ENCODE measurements around the gene MED27.

The MED27 gene

GRCh38 chr9:131826053-131826452 lies 253.6 kb downstream of the MED27 start:
- Histone ChIP-seq H3K9me3 (ENCODE audit: control insufficient read depth, insufficient read depth, low read length) (no peaks in the 10 kb centered on the region), H3K4me1 (ENCODE audit: control insufficient read depth, insufficient read depth, low read length) (0 out of 2 replicates have a peak, but pooled peaks cover 1% of the 10 kb centered on the region), H3K4me3 (ENCODE audit: low read length) (no peak overlapping the region), H3K36me3 (ENCODE audit: control insufficient read depth, insufficient read depth, low read length) (no peaks in the 10 kb centered on the region), H3K27me3 (ENCODE audit: control insufficient read depth, insufficient read depth, low read length) (no peaks in the 10 kb centered on the region), H3K27ac (ENCODE audit: low read length) (no peak overlapping the region)
- WGBS (ENCODE audit: insufficient coverage, insufficient read length) = no CpG with 5 or more reads among the region's 2 CpGs
- no peak for DNase-seq (ENCODE audit: low read depth, low spot score)

GRCh38 chr9:131824953-131825495 lies 254.6 kb downstream of the MED27 start:
- no peak overlapping the region for H3K27ac ChIP-seq (ENCODE audit: low read length)
- WGBS (ENCODE audit: insufficient coverage, insufficient read length) = no CpG with 5 or more reads among the region's 15 CpGs
- H3K27me3 ChIP-seq (ENCODE audit: control insufficient read depth, insufficient read depth, low read length) = no peaks in the 10 kb centered on the region
- no peaks in the 10 kb centered on the region for H3K9me3 ChIP-seq (ENCODE audit: control insufficient read depth, insufficient read depth, low read length)
- H3K4me3 ChIP-seq (ENCODE audit: low read length) = no peak overlapping the region
- H3K4me1 ChIP-seq (ENCODE audit: control insufficient read depth, insufficient read depth, low read length) = 0 out of 2 replicates have a peak, but pooled peaks cover 1% of the 10 kb centered on the region
- no peak for DNase-seq (ENCODE audit: low read depth, low spot score)
- H3K36me3 ChIP-seq (ENCODE audit: control insufficient read depth, insufficient read depth, low read length) = no peaks in the 10 kb centered on the region

- Histone ChIP-seq H3K27me3 (ENCODE audit: control insufficient read depth, insufficient read depth, low read length) (no peaks in the 10 kb centered on the region), H3K9me3 (ENCODE audit: control insufficient read depth, insufficient read depth, low read length) (no peaks in the 10 kb centered on the region)
Measured at GRCh38 chr9:131824155-131824594, 255.5 kb downstream of the MED27 start.

GRCh38 chr9:131823701-131824146 lies 255.9 kb downstream of the MED27 start:
- Histone ChIP-seq H3K27me3 (ENCODE audit: control insufficient read depth, insufficient read depth, low read length) (no peaks in the 10 kb centered on the region), H3K27ac (ENCODE audit: low read length) (no peak overlapping the region), H3K9me3 (ENCODE audit: control insufficient read depth, insufficient read depth, low read length) (no peaks in the 10 kb centered on the region), H3K4me3 (ENCODE audit: low read length) (no peak overlapping the region), H3K4me1 (ENCODE audit: control insufficient read depth, insufficient read depth, low read length) (0 out of 2 replicates have a peak, but pooled peaks cover 1% of the 10 kb centered on the region), H3K36me3 (ENCODE audit: control insufficient read depth, insufficient read depth, low read length) (no peaks in the 10 kb centered on the region)
- no peak for DNase-seq (ENCODE audit: low read depth, low spot score)
- WGBS (ENCODE audit: insufficient coverage, insufficient read length) = no CpG with 5 or more reads among the region's 35 CpGs

More at GRCh38 chr9:131824155-131824594, 255.5 kb downstream of the MED27 start:
- no peak overlapping the region for H3K27ac ChIP-seq (ENCODE audit: low read length)
- H3K36me3 ChIP-seq (ENCODE audit: control insufficient read depth, insufficient read depth, low read length) = no peaks in the 10 kb centered on the region
- WGBS (ENCODE audit: insufficient coverage, insufficient read length) = no CpG with 5 or more reads among the region's 20 CpGs
- H3K4me3 ChIP-seq (ENCODE audit: low read length) = no peak overlapping the region
- DNase-seq (ENCODE audit: low read depth, low spot score) = no peak
- 0 out of 2 replicates have a peak, but pooled peaks cover 1% of the 10 kb centered on the region for H3K4me1 ChIP-seq (ENCODE audit: control insufficient read depth, insufficient read depth, low read length)

GRCh38 chr9:131818089-131818488 lies 261.6 kb downstream of the MED27 start:
- DNase-seq (ENCODE audit: low read depth, low spot score) = no peak
- no CpG with 5 or more reads among the region's 7 CpGs for WGBS (ENCODE audit: insufficient coverage, insufficient read length)
- H3K4me1 ChIP-seq (ENCODE audit: control insufficient read depth, insufficient read depth, low read length) = no peaks in the 10 kb centered on the region
- no peaks in the 10 kb centered on the region for H3K9me3 ChIP-seq (ENCODE audit: control insufficient read depth, insufficient read depth, low read length)
- no peaks in the 10 kb centered on the region for H3K36me3 ChIP-seq (ENCODE audit: control insufficient read depth, insufficient read depth, low read length)
- H3K4me3 ChIP-seq (ENCODE audit: low read length) = no peak overlapping the region
- H3K27ac ChIP-seq (ENCODE audit: low read length) = no peak overlapping the region
- no peaks in the 10 kb centered on the region for H3K27me3 ChIP-seq (ENCODE audit: control insufficient read depth, insufficient read depth, low read length)

GRCh38 chr9:131817627-131818026 lies 262.0 kb downstream of the MED27 start:
- DNase-seq (ENCODE audit: low read depth, low spot score) = no peak
- WGBS (ENCODE audit: insufficient coverage, insufficient read length) = no CpG with 5 or more reads among the region's 9 CpGs
- no peaks in the 10 kb centered on the region for H3K36me3 ChIP-seq (ENCODE audit: control insufficient read depth, insufficient read depth, low read length)

GRCh38 chr9:131817073-131817472 lies 262.6 kb downstream of the MED27 start:
- H3K27me3 ChIP-seq (ENCODE audit: control insufficient read depth, insufficient read depth, low read length) = no peaks in the 10 kb centered on the region
- no peak overlapping the region for H3K4me3 ChIP-seq (ENCODE audit: low read length)
- DNase-seq (ENCODE audit: low read depth, low spot score) = no peak
- H3K9me3 ChIP-seq (ENCODE audit: control insufficient read depth, insufficient read depth, low read length) = no peaks in the 10 kb centered on the region
- H3K36me3 ChIP-seq (ENCODE audit: control insufficient read depth, insufficient read depth, low read length) = no peaks in the 10 kb centered on the region
- no peak overlapping the region for H3K27ac ChIP-seq (ENCODE audit: low read length)
- no CpG with 5 or more reads among the region's 4 CpGs for WGBS (ENCODE audit: insufficient coverage, insufficient read length)
- no peaks in the 10 kb centered on the region for H3K4me1 ChIP-seq (ENCODE audit: control insufficient read depth, insufficient read depth, low read length)

More at GRCh38 chr9:131817627-131818026, 262.0 kb downstream of the MED27 start:
- no peaks in the 10 kb centered on the region for H3K9me3 ChIP-seq (ENCODE audit: control insufficient read depth, insufficient read depth, low read length)
- no peaks in the 10 kb centered on the region for H3K27me3 ChIP-seq (ENCODE audit: control insufficient read depth, insufficient read depth, low read length)
- H3K27ac ChIP-seq (ENCODE audit: low read length) = no peak overlapping the region
- H3K4me1 ChIP-seq (ENCODE audit: control insufficient read depth, insufficient read depth, low read length) = no peaks in the 10 kb centered on the region
- no peak overlapping the region for H3K4me3 ChIP-seq (ENCODE audit: low read length)

- no peak overlapping the region for H3K4me3 ChIP-seq (ENCODE audit: low read length)
- WGBS (ENCODE audit: insufficient coverage, insufficient read length) = no CpG with 5 or more reads among the region's 19 CpGs
- no peak for DNase-seq (ENCODE audit: low read depth, low spot score)
- H3K4me1 ChIP-seq (ENCODE audit: control insufficient read depth, insufficient read depth, low read length) = no peaks in the 10 kb centered on the region
- no peaks in the 10 kb centered on the region for H3K27me3 ChIP-seq (ENCODE audit: control insufficient read depth, insufficient read depth, low read length)
- no peaks in the 10 kb centered on the region for H3K36me3 ChIP-seq (ENCODE audit: control insufficient read depth, insufficient read depth, low read length)
- no peak overlapping the region for H3K27ac ChIP-seq (ENCODE audit: low read length)
- no peaks in the 10 kb centered on the region for H3K9me3 ChIP-seq (ENCODE audit: control insufficient read depth, insufficient read depth, low read length)
Measured at GRCh38 chr9:131815970-131816873, 263.4 kb downstream of the MED27 start.

GRCh38 chr9:131814707-131815106 lies 265.0 kb downstream of the MED27 start:
- no peak for DNase-seq (ENCODE audit: low read depth, low spot score)
- no peak overlapping the region for H3K27ac ChIP-seq (ENCODE audit: low read length)
- no peaks in the 10 kb centered on the region for H3K9me3 ChIP-seq (ENCODE audit: control insufficient read depth, insufficient read depth, low read length)
- no peak overlapping the region for H3K4me3 ChIP-seq (ENCODE audit: low read length)
- H3K36me3 ChIP-seq (ENCODE audit: control insufficient read depth, insufficient read depth, low read length) = no peaks in the 10 kb centered on the region
- WGBS (ENCODE audit: insufficient coverage, insufficient read length) = no CpG with 5 or more reads among the region's 6 CpGs
- no peaks in the 10 kb centered on the region for H3K27me3 ChIP-seq (ENCODE audit: control insufficient read depth, insufficient read depth, low read length)
- no peaks in the 10 kb centered on the region for H3K4me1 ChIP-seq (ENCODE audit: control insufficient read depth, insufficient read depth, low read length)

- H3K4me1 ChIP-seq (ENCODE audit: control insufficient read depth, insufficient read depth, low read length) = no peaks in the 10 kb centered on the region
- DNase-seq (ENCODE audit: low read depth, low spot score) = no peak
- WGBS (ENCODE audit: insufficient coverage, insufficient read length) = no CpG with 5 or more reads among the region's 9 CpGs
- H3K27me3 ChIP-seq (ENCODE audit: control insufficient read depth, insufficient read depth, low read length) = no peaks in the 10 kb centered on the region
- no peak overlapping the region for H3K4me3 ChIP-seq (ENCODE audit: low read length)
- no peaks in the 10 kb centered on the region for H3K36me3 ChIP-seq (ENCODE audit: control insufficient read depth, insufficient read depth, low read length)
- H3K27ac ChIP-seq (ENCODE audit: low read length) = no peak overlapping the region
- H3K9me3 ChIP-seq (ENCODE audit: control insufficient read depth, insufficient read depth, low read length) = no peaks in the 10 kb centered on the region
Measured at GRCh38 chr9:131813116-131813515, 266.6 kb downstream of the MED27 start.
